HG02973 (cell line): Measurements from ENCODE around the gene SIKE1.
"Not testable (repeated sequence)": the region's sequence is repeated elsewhere in the genome, so short reads cannot be mapped to it uniquely, and the experiment has no call there.

ENCODE experiments used
- ATAC-seq: cut with Tn5 transposase; IDR thresholded peaks from one replicate; pipeline ENCODE4 v1.9.1; 2021; ENCODE audit warnings: moderate library complexity; ENCODE audit not compliant: unreplicated experiment

SIKE1 gene

DNA sequence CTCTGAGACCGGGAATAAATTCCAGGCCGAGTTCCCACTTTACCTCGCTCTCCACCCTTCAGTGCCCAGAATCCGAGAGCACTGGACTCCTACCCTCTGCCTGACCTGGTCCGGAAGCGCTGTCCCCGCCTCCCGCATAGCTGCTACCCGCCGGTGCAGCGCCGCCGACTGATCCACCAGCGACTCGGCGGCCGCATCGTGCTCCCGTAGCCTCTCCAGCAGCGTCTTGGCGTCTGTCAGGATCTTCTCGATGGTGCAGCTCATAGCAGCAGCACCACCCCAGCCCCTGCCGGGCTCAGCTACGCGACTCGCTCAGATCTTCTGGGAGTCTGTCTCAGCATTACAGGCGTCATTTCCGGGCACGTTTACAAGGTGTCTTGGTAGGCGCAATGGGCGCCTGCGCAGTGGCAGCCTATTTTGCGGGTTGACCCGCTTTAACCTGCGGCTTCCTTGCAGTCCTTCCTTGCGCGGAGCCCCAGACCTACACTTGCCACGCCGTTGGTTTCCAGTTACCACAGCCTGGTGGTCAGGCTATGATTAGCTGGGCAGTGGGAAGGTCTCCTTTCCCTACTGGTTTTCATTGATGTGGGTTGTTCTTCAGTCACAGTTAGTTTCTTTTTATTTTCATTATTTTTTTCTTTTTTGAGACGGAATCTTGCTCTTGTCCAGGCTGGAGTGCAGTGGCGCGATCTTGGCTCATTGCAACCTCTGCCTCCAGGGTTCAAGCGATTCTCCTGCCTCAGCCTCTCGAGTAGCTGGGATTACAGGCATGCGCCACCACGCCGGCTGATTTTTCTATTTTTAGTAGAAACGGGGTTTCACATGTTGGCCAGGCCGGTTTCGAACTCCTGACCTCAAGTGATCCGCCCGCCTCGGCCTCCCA lies at the start of gene SIKE1:
TSS of gene SIKE1 (minus strand) at position 342 of the 883 bp plus-strand sequence. CDS start at position 264, 78 bp downstream.
- peak; percentile 98 for ATAC-seq

DNA sequence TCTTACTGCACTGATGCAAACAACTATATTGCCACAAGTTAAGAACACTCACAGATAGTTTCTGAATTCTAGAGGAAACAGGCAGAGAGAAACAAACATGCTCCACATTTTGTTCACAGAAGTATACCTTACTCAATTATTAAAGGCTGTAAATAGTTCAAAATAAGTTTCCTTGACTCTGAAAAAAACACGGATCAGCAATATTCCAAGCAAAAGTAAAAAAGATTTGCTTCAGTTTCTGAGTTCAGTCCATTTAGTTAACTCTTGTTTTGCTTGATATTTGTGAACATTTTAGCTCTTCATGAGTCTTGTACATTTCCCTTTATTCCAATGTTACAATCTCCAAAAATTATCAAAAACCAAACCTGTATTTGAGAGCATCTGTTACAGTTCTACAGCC lies 49.6 kb upstream of the SIKE1 start:
- ATAC-seq: not testable (repeated sequence)

DNA sequence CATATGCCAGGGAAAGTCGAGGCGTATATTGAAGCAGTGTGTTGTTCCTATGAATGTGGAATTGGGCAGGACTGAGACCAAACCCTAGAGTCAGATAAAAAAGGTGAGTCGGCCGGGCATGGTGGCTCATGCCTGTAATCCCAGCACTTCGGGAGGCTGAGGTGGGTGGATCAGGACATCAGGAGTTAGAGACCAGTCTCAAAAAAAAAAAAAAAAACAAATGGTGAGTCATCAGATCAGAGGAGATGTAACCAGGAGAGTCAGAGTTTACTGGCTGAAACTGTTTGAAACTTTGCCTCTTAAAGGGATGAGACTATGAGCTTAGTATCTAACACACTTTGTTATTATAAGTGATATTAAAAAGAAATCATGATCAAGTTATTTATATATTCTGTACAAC lies 47.8 kb upstream of the SIKE1 start:
- ATAC-seq: no peak

DNA sequence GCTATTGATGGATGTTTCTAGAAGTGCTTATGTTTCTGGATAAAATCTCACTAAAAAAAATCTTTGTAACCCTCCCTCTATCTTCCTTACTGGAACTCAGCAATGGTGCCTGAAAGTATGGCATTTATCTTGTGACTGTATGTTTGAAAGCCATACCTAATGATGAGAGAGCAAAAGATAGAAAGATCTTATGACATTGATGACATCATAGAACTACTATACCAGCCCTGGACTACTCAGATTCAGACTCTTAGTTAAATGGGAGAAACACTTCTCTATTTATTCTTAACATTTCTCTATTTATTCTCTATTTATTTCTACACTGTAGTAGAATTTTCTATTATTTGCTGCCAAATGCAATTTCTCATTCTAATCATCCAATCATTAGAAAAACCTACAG lies 41.5 kb upstream of the SIKE1 start:
- ATAC-seq: no peak

DNA sequence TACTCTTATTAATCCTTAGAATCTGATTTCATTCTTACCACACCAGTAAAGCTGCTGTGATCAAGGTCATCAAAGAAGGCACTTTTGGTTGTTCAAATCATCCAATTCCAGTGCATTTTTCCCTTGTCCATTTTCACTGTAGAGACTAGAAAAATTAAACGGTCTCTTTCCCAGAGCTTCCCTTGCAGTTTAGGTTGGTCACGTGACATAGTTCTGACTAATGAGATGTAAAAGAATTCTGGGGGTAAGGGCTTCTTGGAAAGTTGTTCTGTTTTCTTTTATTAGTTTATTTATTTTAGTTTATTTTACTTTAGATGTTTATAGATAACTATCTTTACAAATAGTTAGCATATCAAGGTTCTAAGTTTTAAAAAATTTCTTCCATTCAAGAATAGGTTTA lies 39.9 kb upstream of the SIKE1 start:
- ATAC-seq: no peak

DNA sequence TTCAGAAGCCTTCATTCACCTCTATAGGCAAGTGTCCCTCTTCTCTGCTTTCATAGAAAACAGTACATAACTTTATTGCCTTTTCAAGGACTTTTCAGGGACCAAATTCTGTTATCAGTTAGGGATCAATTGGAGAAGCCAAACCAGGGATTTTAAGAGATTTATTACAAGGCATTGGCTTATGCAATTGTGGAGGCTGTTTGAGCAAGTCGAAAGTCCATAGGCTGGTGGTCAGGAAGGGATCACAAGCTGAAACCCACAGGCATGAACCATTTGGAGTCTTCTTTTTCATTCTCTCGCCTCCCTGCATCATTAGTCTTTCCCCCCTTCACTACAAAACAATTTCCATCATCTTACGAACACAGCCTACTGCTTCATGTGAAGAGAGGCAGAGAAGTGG lies 39.4 kb upstream of the SIKE1 start:
- no peak for ATAC-seq

DNA sequence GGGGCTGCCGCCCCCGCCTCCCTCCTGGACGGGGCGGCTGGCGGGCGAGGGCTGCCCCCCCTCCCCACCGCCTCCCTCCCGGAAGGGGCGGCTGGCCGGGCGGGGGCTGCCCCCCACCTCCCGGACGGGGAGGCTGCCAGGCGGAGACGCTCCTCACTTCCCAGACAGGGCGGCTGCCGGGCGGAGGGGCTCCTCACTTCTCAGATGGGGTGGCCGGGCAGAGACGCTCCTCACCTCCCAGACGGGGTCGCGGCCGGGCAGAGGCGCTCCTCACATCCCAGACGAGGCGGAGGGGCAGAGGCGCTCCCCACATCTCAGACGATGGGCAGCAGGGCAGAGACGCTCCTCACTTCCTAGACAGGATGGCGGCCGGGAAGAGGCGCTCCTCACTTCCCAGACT lies 24.0 kb upstream of the SIKE1 start:
- ATAC-seq: not testable (repeated sequence)

DNA sequence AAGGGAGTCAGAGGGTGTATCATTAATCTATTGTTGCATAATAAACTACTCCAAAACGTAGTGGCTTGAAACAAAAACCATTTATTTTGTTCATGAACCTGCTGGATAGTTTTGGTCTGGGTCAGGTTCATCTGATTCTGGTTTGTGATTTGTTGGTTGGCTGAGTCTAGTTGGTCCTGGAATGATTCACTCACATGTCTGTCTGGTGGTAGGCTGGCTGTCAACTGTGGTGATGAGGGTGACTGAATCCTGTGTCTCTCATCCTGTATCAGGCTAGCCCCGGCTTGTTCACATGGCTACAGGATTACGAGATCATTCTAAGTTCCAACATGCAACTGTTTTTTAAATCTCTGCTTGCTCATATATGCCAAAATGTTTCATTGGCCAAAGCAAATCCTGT lies 22.5 kb upstream of the SIKE1 start:
- ATAC-seq: peak; percentile 82

DNA sequence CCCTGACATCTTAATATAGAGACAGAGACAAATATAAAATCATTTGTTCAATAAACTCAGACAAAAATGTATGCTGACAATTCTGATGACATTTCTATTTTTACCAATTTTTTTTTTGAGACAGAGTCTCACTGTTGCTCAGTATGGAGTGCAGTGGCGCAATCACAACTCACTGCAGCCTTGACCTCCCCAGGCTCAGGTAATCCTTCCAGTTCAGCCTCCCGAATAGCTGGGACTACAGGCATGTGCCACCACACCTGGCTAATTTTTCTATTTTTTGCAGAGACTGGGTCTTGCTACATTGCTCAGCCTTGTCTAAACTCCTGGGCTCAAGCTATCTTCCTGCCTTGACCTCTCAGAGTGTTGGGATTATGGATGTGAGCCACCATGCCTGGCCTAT lies 13.6 kb upstream of the SIKE1 start:
- ATAC-seq: no peak

DNA sequence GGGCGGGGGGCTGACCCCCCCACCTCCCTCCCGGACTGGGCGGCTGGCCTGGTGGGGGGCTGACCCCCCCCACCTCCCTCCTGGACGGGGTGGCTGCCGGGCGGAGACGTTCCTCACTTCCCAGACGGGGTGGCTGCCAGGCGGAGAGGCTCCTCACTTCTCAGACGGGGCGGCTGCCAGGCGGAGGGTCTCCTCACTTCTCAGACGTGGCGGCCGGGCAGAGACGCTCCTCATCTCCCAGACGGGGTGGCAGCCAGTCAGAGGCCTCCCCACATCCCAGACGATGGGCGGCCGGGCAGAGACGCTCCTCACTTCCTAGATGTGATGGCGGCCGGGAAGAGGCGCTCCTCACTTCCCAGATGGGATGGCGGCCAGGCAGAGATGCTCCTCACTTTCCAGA lies 10.1 kb upstream of the SIKE1 start:
- not testable (repeated sequence) for ATAC-seq

DNA sequence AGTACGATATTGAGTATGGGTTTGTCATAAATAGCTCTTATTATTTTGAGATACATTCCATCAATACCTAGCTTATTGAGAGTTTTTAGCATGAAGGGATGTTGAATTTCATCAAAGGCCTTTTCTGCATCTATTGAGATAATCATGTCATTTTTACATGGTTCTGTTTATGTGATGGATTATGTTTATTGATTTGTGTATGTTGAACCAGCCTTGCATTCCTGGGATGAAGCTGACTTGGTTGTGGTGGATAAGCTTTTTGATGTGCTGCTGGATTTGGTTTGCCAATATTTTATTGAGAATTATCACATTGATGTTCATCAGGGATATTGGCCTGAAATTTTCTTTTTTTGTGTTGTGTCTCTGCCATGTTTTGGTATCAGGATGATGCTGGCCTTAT lies 6.0 kb upstream of the SIKE1 start:
- ATAC-seq: not testable (repeated sequence)

DNA sequence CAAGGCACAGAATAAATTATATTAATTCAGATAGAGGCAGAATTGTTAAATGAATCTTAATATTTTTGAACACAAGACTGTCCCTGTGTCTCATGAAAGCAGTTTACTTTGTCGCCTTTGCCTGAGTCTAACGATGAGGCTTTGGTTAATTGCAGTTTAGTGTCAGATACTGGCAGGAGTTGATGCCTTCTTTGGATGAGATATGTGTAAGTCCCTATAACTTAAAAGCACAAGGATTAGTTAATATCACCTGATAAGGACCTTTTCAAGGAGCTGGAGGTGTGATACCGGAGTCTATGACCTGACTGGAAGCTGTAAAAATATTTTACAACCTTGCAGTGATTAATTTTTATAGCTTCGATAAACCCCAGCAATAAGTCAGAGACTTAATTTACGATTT lies 2.0 kb upstream of the SIKE1 start:
- ATAC-seq: no peak

DNA sequence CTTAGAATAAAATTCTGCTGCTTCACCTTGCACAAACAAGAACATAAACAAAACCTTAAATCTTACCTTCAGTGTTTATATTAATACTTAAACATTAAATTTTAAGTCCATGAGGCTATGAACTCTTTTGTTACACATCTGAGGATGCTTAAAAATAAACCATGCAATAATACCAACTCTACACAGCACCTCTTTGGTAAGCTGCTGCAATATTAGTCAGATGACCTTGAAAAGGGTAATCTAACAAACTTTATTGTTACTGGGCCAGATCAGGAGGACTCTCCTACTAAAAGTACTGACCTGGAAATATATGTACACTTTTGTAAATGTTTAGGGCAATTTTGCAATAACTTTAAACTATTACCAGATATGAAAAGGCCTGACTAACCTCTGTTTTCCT lies 763 bp downstream of the SIKE1 start:
- ATAC-seq: no peak

DNA sequence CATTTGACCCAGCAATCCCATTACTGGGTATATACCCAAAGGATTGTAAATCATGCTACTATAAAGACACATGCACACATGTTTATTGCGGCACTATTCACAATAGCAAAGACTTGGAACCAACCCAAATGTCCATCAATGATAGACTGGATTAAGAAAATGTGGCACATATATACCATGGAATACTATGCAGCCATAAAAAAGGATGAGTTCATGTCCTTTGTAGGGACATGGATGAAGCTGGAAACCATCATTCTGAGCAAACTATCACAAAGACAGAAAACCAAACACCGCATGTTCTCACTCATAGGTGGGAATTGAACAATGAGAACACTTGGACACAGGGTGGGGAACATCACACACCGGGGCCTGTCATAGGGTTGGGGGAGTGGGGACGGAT lies 3.8 kb downstream of the SIKE1 start:
- ATAC-seq: not testable (repeated sequence)

DNA sequence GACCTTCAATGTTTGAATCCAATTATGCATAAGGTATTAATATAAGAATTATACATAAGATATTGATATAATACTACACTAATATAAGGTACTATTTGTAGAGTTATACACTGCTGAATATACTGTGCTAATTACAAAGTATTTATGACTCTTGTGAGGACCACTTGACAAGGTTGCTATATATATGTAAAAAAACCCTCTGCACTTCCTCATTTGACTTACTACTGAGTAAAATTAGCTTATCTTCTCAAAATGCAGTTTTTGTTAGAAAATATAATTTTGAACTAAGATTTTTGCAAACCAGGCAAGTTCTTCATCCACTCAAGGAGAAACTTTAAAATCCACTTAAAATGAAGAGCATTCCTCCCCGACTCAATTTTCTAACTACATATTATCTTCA lies 8.5 kb downstream of the SIKE1 start:
- no peak for ATAC-seq

DNA sequence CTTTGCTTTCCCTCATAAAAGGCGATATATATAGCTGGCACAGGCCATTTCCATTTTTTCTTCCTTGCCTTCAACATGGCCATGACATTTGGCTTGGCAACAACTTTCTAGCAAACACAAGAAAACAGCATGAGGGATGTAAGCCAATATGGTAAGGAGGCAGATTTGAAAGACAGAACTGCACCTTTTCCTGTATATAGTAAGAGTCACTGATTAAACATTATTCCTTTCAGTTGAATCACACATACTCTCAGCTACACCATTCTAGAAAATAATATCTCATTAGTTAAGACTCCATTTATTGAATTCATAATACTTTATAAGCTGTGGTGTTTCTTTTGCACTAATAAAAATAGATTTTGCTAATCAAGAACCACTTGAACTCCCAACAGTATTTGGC lies 9.5 kb downstream of the SIKE1 start:
- ATAC-seq: no peak

DNA sequence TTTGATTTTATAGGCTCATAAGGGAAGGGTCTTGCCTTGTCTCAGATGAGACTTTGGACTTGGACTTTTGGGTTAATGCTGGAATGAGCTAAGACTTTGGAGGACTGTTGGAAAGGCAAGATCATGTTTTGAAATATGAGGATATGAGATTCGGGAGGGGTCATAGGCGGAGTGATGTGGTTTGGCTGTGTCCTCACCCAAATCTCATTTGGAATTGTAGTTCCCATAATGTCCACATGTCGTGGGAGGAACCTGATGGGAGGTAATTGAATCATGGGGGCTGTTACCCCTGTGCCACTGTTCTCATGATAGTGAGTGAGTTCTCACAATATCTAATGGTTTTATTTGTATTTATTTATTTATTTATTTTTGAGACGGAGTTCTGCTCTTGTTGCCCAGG lies 15.8 kb downstream of the SIKE1 start:
- ATAC-seq: no peak

DNA sequence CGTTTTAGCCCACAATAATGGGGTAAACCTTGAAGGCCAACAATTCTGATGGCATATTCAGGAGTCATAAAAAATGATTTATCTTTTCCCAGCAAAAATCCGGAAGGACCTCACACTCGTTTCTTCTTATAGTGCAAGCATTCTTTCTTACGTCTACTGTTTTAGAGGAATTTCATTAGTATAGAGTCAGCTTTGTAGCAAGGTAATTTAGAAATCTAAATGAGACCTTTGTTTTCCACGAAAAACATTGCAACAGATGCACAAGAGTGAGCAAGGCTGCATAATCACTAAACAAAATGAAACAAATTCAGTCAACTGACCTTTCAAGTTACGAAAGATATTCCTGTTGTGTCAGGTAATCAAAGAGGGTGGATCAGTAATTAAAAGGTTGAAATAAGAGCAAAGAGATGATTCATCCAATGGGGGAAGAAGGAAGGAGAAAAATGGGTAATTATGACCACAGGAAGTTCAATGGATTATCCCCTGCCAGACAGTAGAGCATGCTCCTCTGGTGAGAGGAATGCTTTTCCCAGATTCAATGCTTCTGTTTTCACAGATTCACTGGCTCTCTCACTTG lies 22.1 kb downstream of the SIKE1 start:
- no peak for ATAC-seq

DNA sequence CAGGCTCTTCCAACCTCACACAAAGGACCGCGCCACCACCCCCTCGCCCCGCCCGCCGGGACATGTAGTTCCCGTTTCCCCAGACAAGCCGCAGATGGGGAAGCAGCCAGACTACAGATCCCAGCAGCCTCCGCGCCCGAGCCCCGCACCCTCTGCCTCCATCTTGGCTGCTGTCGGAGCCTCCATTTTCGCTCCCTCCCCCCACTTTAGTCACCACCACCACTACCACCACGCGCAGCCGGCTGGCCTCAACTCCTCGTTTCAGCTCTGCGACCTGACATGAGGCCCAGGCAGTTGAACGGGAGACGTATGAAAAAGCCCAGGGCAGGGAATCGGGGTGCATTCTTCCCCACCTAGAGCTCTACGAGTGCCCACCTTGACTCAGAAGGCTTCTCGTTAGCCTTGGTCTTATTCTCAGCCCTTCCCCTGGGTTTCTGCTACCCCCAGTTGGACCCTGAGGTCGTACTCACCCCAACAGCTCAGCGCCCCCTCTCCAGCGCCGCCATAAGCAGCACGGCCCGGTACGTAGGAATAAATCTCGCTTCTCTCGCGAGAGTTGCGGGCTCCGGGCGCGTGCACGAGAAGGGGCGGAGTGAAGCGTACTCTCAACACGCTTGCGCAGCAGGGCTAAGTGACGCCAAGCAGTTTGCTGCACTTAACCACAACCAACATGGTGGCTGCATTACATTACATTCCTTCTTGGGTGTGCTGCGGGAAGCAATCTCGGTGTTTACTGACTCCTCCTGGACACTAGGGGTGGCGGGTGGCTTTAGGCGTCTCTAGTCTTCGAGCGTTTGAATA lies 22.8 kb downstream of the SIKE1 start, which contains the start of gene CSDE1:
TSS of gene CSDE1 (minus strand) at position 530 of the 801 bp plus-strand sequence. CDS start 18,094 bp downstream, outside the sequence.
- ATAC-seq: peak; percentile 86

DNA sequence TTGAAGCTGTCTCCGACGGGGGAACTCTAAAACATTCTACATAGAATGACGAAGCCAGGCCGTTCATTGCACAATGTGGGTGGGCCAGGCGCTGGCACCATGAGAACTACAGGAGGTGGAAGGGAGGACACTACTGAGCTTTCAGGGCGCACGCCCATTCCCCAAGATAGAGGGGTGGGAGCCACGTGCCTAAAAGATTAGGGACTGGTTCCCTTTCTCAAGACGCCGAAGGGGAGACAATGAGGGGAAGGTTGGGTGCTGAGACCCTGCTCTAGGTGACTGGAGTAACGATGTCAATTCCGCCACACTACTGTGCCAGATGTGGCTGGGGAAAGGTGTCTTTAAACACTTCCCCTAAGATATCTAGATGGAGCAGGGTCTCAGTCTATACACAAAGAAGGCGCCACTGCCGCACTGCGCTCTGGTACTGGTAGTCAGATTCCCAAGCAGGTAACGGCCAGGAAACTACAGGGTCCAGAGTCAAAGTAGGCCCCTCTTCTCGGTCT lies 23.5 kb downstream of the SIKE1 start:
- no peak for ATAC-seq
